NCI-H146 (cell line): ENCODE results near the gene GLT1D1.
A peak's percentile ranks its signal among the peaks of the same experiment; 100 is the strongest.
"Not testable (repeated sequence)": the region's sequence is repeated elsewhere in the genome, so short reads cannot be mapped to it uniquely, and the experiment has no call there.

Experiments
- DNase-seq: peaks from one replicate; lab custom pipeline; 2025; lab: John Stamatoyannopoulos, UW

Gene GLT1D1

GRCh38 chr12:128852885-128853599, at the start of gene GLT1D1:
TSS of gene GLT1D1 (plus strand) at chr12:128853478. CDS start at chr12:128853582, 104 bp downstream.
- peak; percentile 62 for DNase-seq

- no peak for DNase-seq
Measured at GRCh38 chr12:128803788-128804187, 49.5 kb upstream of the GLT1D1 start.

DNA sequence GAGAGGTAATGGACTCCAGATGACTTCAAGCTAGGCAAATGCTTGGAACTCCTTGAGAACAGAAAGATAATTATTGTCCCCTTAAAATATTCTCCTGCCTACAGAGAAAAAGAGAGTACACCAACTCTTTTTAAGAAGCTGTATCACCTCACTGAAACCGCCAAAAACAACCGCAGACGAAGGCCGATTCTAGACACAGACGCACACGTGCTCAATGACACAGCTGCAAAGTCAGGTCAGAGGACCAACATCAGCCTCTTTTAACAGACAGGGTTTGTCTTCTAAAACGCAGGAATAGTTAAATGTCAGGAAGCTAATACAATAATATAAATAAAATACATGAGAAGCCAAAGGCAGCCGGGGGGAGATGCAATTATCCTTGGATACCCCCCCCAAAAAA, 48.5 kb upstream of the GLT1D1 start:
- no peak for DNase-seq

DNA sequence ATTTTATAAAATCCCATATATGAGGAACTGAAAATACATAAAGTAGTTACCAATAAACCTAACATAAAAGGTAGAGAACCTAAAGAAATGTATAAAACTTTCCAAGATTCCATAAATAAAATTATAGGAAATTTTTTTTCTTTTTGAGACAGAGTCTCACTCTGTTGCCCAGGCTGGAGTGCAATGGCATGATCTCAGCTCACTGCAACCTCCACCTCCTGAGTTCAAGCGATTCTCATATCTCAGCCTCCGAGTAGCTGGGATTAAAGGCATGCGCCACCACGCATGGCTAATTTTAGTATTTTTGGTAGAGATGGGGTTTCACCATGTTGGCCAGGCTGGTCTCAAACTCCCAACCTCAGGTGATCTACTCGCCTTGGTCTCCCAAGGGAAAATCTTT, 47.9 kb upstream of the GLT1D1 start:
- not testable (repeated sequence) for DNase-seq

DNA sequence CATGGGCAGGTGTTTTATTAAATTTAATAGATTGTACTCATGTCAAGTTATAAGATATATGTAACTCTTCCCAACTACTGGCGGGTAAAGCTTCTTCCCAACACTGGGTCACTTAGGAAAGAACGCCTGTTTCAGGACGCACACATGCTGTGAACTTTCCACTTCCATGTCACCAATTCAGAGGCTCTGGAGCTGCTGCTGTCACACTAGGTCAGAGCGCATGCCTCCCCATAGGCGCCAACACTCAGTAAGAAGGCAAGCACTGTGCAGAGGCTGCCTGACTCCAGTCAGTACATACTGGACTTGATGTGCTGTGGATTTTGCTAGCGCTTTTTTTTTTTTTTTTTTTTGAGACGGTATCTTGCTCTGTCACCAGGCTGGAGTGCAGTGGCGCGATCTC, 46.7 kb upstream of the GLT1D1 start:
- no peak for DNase-seq

- DNase-seq = no peak
Measured at GRCh38 chr12:128807161-128807724, 46.0 kb upstream of the GLT1D1 start.

- DNase-seq = no peak
Measured at GRCh38 chr12:128808651-128809050, 44.6 kb upstream of the GLT1D1 start.

DNA sequence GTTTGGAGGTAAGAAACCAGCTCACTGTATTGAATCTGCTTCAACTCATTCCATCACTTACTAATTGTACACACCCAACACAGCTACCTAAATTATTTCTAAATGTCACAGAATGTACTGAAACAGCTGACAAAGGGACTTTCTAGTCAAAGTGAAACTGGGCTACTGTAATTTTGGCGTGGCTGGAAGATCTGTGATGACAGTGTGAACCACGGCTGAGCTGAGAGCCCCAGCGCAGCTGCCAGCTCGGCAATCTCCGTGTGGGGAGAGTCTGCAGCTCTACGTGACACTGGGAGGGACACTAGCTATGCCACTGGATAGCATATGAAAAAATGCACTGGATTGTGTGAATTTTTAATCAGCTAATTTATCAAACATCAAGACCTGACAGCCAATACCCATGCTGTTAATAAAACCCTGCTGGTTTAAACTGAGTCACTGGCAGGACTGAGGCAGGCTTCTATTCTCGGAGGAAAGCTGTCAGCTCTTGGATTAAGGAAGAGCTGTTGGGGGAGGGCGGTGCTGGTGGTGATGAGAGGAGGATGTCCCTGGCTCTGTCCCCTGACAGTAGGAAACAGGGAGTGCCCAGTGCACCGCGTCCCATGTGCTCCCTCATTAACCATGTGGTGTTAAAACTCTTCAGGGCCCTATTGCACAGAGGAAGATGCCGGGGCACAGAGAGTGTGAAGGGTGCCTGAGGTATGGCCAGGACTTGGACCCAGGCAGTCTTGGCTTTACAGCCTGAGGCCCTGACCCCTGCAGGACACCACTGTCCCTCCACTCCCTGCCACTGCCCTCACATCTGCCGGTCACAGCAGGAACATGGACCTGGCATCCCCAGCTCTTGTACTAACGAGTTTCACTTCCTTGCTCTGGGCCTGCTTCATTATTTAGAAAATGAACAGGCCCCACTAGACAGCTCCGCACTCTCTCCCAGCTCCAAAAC, 42.8 kb upstream of the GLT1D1 start:
- no peak for DNase-seq

- no peak for DNase-seq
Measured at GRCh38 chr12:128811806-128812205, 41.5 kb upstream of the GLT1D1 start.

GRCh38 chr12:128813392-128813791, 39.9 kb upstream of the GLT1D1 start:
- DNase-seq = no peak

- DNase-seq = no peak
Measured at GRCh38 chr12:128813883-128814282, 39.4 kb upstream of the GLT1D1 start.

DNA sequence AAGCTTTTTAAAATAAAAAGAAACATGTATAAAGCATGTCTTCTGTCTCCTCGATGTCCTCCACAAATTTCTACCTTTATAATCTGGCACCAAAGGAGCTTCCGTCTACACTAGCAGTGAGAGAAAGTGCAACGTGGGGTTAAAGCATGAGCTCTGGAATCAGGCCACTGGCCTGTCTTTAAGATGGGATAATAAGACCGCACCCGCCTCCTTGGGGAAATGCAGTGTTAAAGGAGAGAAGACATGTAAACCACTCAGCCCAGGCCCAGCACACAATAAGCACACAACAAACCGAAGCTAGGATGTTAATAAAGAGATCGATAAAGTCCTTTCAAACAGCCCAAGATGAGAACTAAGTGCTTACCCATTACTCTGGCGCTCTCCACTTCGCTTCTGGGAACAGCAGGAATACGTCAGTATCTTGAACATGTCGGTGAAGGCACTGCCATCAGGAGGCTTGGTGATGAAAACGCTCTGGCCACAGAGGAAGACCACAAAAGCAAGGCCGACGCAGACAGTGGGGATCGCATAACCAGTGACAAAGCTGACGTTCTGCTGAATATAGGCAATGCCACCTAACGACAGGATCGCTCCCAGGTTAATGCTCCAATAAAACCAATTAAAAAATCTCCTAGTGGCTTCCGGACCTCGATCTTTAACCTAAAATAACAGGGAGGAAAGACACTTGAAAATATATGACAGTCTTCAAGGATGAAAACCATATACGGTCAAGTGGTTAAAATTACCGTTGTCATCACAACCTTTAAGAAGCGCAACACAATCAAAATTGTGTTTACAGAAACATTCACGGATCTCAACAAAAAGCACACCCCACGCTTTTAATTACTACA, 38.6 kb upstream of the GLT1D1 start:
- no peak for DNase-seq

- DNase-seq = no peak
Measured at GRCh38 chr12:128815779-128816642, 37.3 kb upstream of the GLT1D1 start.

- no peak for DNase-seq
Measured at GRCh38 chr12:128816643-128816920, 36.7 kb upstream of the GLT1D1 start.

- DNase-seq = peak; percentile 45
Measured at GRCh38 chr12:128817111-128818015, 35.9 kb upstream of the GLT1D1 start.

- DNase-seq = no peak
Measured at GRCh38 chr12:128818065-128819022, 34.9 kb upstream of the GLT1D1 start.

DNA sequence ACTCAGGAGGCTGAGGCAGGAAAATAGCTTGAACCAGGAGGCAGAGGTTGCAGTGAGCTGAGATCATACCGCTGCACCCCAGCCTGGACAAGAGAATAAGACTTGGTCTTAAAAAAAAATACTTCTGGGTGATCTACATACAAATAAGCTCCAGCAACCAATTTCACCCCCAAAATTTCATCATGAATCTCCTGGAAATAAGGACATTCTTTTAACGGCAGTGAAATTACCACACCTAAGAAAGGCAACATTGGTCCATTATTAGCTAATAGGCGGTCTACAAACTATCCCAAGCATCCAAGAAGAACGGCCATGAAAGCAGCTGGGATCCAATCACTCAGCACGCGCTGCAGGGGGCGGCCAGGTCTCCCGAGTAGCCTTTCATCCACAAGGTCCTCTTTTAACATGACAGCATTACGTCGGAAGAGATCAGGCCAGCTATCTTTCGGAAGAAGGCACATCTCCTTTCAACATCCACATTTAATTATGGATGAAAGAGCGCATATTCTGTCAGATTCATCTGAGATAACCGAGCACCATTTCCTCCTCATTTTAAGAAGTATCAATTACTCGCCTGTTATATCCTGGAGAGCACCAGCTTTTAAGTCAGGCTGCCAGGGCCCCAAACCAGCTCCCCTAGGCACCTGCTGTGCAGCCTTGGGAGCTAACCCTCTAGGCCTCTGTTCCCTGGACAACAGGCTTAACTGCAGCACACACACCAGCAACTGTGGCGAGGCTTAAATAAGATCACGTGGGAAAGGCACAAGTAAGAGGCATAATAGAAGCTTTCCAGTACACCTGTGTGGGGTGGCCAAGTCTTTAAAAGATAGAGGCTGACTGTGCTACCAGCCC, 33.8 kb upstream of the GLT1D1 start:
- DNase-seq = peak; percentile 22

- no peak for DNase-seq
Measured at GRCh38 chr12:128820253-128820652, 33.0 kb upstream of the GLT1D1 start.
